GM12878 (cell line): ENCODE measurements around the gene PPP1R9B. TPM values are rescaled to one million over a fixed set of nuclear protein-coding genes. Genes with fewer than 3 reads are reported as not detected.

Experiments
- ATAC-seq: fragments of 200-7000 bp; cut with Tn5 transposase; 3 replicates; pipeline ENCODE4 v1.9.1; 2020; ENCODE audit warnings: mild to moderate bottlenecking, moderate library complexity
- BruUV-seq: library from RNA; stranded (reverse); fragments of 400-500 nt; replicated peaks from 2 replicates; lab custom pipeline; 2021; lab: Mats Ljungman, UMichigan
- CTCF ChIA-PET: fragments of 300-600 bp; sonication (Branson Sonifier 250); formaldehyde crosslinking; extraction: SDS; loops from one replicate; lab custom pipeline; 2021; ENCODE audit warnings: inconsistent platforms; lab: Yijun Ruan, JAX
- POLR2A ChIA-PET: fragments of 350-600 bp; formaldehyde crosslinking; extraction: SDS; loops from one replicate; lab custom pipeline; 2021; ENCODE audit warnings: inconsistent platforms; lab: Charles Lee
- RAD21 ChIA-PET: fragments of 300-600 bp; sonication (Branson Sonifier 250); formaldehyde crosslinking; loops from one replicate; lab custom pipeline; 2023; ENCODE audit warnings: antibody characterized with exemption; ENCODE audit not compliant: unreplicated experiment; lab: Charles Lee
- SMC1A ChIA-PET: fragments of 300-600 bp; sonication (Branson Sonifier 250); formaldehyde crosslinking; loops from one replicate; lab custom pipeline; 2023; ENCODE audit not compliant: unreplicated experiment, uncharacterized antibody; lab: Charles Lee
- DNase-seq: peaks from one replicate; pipeline ENCODE4 v3.0.0-alpha.2; 2011; ENCODE audit warnings: low read depth, low spot score
- FAIRE-seq: peaks from 3 replicates; lab custom pipeline; 2011; peaks lifted over from hg19 to GRCh38; lab: Jason Lieb, UNC
- H2AFZ ChIP-seq: 2 replicates; pipeline ENCODE4 v1.6.0; 2011; ENCODE audit warnings: low read depth, low read length, control low read depth; ENCODE audit not compliant: control insufficient read depth
- H3K27ac ChIP-seq: 2 replicates; pipeline ENCODE4 v1.5.1; 2011; ENCODE audit warnings: control low read depth; ENCODE audit not compliant: control insufficient read depth, insufficient read depth
- H3K27me3 ChIP-seq, 2 experiments: replicated peaks in 1 of 2; 2 replicates each; pipeline versions ENCODE4 v1.6.0 to v1.6.1; 2011; ENCODE audit warnings: low read length in 1 of 2; ENCODE audit not compliant: control insufficient read depth in 2 of 2, insufficient read depth in 2 of 2
- H3K36me3 ChIP-seq, 2 experiments: 2 replicates each; pipeline ENCODE4 v1.5.1; 2011; ENCODE audit warnings: low read length in 1 of 2; ENCODE audit not compliant: control insufficient read depth in 2 of 2, insufficient read depth in 2 of 2
- H3K4me1 ChIP-seq: 2 replicates; pipeline ENCODE4 v1.6.1; 2011; ENCODE audit warnings: mild to moderate bottlenecking, low read length, moderate library complexity, mixed read lengths; ENCODE audit not compliant: control insufficient read depth, insufficient read depth
- H3K4me2 ChIP-seq: 2 replicates; pipeline ENCODE4 v1.6.0; 2011; ENCODE audit warnings: control low read depth; ENCODE audit not compliant: control insufficient read depth, insufficient read depth
- H3K4me3 ChIP-seq: fragments of 200-600 bp; sonication (generic); 2 replicates; pipeline ENCODE4 v1.5.1; 2016
- H3K79me2 ChIP-seq: 2 replicates; pipeline ENCODE4 v1.6.0; 2011; ENCODE audit warnings: low read length; ENCODE audit not compliant: control insufficient read depth, insufficient read depth
- H3K9ac ChIP-seq: 2 replicates; pipeline ENCODE4 v1.8.0; 2011; ENCODE audit warnings: low read length, control low read depth, mixed read lengths; ENCODE audit not compliant: control insufficient read depth, insufficient read depth
- H3K9me3 ChIP-seq: replicated peaks from 3 replicates; pipeline ENCODE4 v1.5.1; 2011; ENCODE audit warnings: mild to moderate bottlenecking, low read length; ENCODE audit not compliant: control insufficient read depth, insufficient read depth
- H4K20me1 ChIP-seq: 2 replicates; pipeline ENCODE4 v1.6.0; 2011; ENCODE audit not compliant: control insufficient read depth, insufficient read depth
- BMI1 ChIP-seq: fragments of 450-650 bp; IDR thresholded peaks from 2 replicates; pipeline ENCODE4 v1.6.1; 2016; ENCODE audit warnings: mild to moderate bottlenecking, moderate library complexity, borderline replicate concordance
- BRCA1 ChIP-seq: IDR thresholded peaks from 2 replicates; pipeline ENCODE4 v1.6.1; 2011; ENCODE audit warnings: low read depth, low read length, improper control_type of control experiment
- CBX3 ChIP-seq: fragments of 200-600 bp; sonication (generic); IDR thresholded peaks from 2 replicates; pipeline ENCODE4 v1.6.1; 2016; ENCODE audit warnings: low read depth, borderline replicate concordance
- CHD4 ChIP-seq: fragments of 200-600 bp; sonication (generic); IDR thresholded peaks from 2 replicates; pipeline ENCODE4 v1.6.1; 2016; ENCODE audit warnings: mild to moderate bottlenecking
- DPF2 ChIP-seq: fragments of 450-650 bp; IDR thresholded peaks from 2 replicates; pipeline ENCODE4 v1.6.1; 2017; ENCODE audit warnings: mild to moderate bottlenecking
- IKZF2 ChIP-seq, 2 experiments: fragments of 450-650 bp; IDR thresholded peaks; 2 replicates each; pipeline ENCODE4 v1.6.1; 2017; ENCODE audit warnings: mild to moderate bottlenecking in 2 of 2, moderate library complexity in 2 of 2
- KDM1A ChIP-seq: fragments of 200-600 bp; sonication (generic); IDR thresholded peaks from 2 replicates; pipeline ENCODE4 v1.6.1; 2016; ENCODE audit warnings: borderline replicate concordance
- MEF2B ChIP-seq: fragments of 450-650 bp; IDR thresholded peaks from 2 replicates; pipeline ENCODE4 v1.6.1; 2018; ENCODE audit warnings: mild to moderate bottlenecking, moderate library complexity; ENCODE audit not compliant: partially characterized antibody, poor library complexity, severe bottlenecking
- MTA2 ChIP-seq: fragments of 450-650 bp; IDR thresholded peaks from 2 replicates; pipeline ENCODE4 v1.6.1; 2016; ENCODE audit warnings: low read depth, mild to moderate bottlenecking, moderate library complexity
- SREBF1 ChIP-seq: IDR thresholded peaks from 2 replicates; pipeline ENCODE4 v1.6.1; 2012; ENCODE audit warnings: mild to moderate bottlenecking, low read length
- STAT1 ChIP-seq: fragments of 450-650 bp; conservative IDR thresholded peaks from 2 replicates; pipeline ENCODE4 v1.6.1; 2014; ENCODE audit warnings: antibody characterized with exemption, mild to moderate bottlenecking
- STAT3 ChIP-seq: IDR thresholded peaks from 2 replicates; pipeline ENCODE4 v1.6.1; 2011; ENCODE audit warnings: low read depth, low read length, improper control_type of control experiment
- TAF1 ChIP-seq: IDR thresholded peaks from 2 replicates; pipeline ENCODE4 v1.6.1; 2011; ENCODE audit warnings: mild to moderate bottlenecking, low read depth, low read length, borderline replicate concordance
- TCF12 ChIP-seq: IDR thresholded peaks from 2 replicates; pipeline ENCODE4 v1.6.1; 2011; ENCODE audit warnings: low read depth, mild to moderate bottlenecking, low read length
- WGBS: methylation state at CpG from one replicate; pipeline ENCODE4 v1.1.6; 2016; ENCODE audit warnings: low lambda C conversion rate; ENCODE audit not compliant: insufficient replicate concordance, insufficient coverage; ENCODE audit errors: missing lambda C conversion rate; 5-methylcytosine and 5-hydroxymethylcytosine counted together
- in situ Hi-C: fragments of 300-500 bp; cut with MboI; formaldehyde crosslinking; loops from 9 replicates; pipeline ENCODE4 v1.14.3; 2018; ENCODE audit warnings: mixed read lengths
- intact Hi-C: fragments of 100-400 bp; cut with micrococcal nuclease; formaldehyde crosslinking; loops from one replicate; pipeline ENCODE4 v1.14.2; 2022; ENCODE audit not compliant: unreplicated experiment
- polyA plus RNA-seq, 11 experiments: library from polyadenylated mRNA; depleted of rRNA in 4 of 11; unstranded in 6 of 11; stranded (reverse) in 5 of 11; fragments of >200 nt; fragmentation: Nextera tagmentation in 4 of 11; fragmentation: Illumina TruSeq in 1 of 11; extraction: Ambion mirVana in 4 of 11; extraction: Trizol in 1 of 11; gene quantifications; 1 replicate in 1 of 11; 2 replicates in 10 of 11; pipeline versions ENCODE4 v1.2.1 to v1.2.3, GENCODE V29; 2011 to 2016; ENCODE audit warnings: inconsistent platforms in 2 of 11, missing spikeins in 2 of 11, low read depth in 1 of 11
- total RNA-seq, 4 experiments: library from RNA; depleted of rRNA in 3 of 4; stranded (reverse); fragments of >200 nt in 3 of 4; fragmentation: Illumina TruSeq in 1 of 4; extraction: Trizol in 1 of 4; gene quantifications; 2 replicates each; pipeline versions ENCODE4 v1.2.1 to v1.2.3, GENCODE V29; 2013 to 2021
- TF ChIP-seq, protein P1 (sequence below): IDR thresholded peaks from 2 replicates; pipeline ENCODE4 v1.6.1; 2011; ENCODE audit warnings: low read depth, mild to moderate bottlenecking, low read length, moderate library complexity, borderline replicate concordance; ENCODE audit errors: extremely low read depth
- TF ChIP-seq, protein P2 (sequence below): fragments of 450-650 bp; IDR thresholded peaks from 2 replicates; pipeline ENCODE4 v1.6.1; 2016; ENCODE audit warnings: mild to moderate bottlenecking
- TF ChIP-seq, protein P3 (sequence below): fragments of 450-650 bp; IDR thresholded peaks from 2 replicates; pipeline ENCODE4 v1.6.1; 2014; ENCODE audit warnings: mild to moderate bottlenecking

The PPP1R9B gene
- total and polyA plus RNA-seq, 10 of the 15 experiments (the other 5 are each of a cell fraction or from before 2014, with no cell fraction given): 0.20 to 107 (median 37.5) TPM

DNA sequence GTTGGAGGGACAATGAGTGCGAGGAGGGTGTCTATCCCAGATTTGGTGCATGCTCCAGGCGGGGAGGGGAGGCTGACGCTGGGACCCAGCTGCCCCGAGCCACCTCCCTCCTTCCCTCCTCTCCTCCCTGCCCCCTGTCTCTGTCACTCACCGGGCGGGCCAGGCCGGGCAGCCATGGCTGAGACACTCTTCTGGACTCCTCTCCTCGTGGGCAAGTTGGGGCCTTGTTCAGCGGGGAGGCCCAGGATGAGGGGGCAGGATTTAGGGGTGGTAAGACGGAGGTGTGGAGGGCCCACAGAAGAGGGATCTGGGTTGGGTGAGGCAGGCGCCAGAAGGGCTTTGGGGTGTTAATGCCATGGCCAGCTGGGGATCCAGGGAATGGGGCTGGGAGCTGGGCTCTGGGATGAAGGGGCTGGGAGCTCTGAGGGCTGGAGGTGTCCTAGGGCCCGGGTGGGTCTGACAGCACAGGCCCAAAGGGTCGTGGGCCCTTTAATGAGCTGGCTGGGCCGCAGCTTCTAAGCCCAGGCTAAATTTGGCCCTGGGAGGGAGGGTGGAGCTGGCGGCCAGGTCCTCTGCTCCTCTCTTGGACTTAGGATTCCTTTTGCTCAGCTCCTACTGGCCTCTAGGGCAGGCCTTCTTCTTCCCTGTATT, 15.5 kb upstream of the PPP1R9B start, which contains the start of gene SGCA:
Gene SGCA, plus strand, starts transcription at position 139 of the 651 bp plus-strand sequence. Its CDS starts 36 bp downstream, at position 175.
- Histone ChIP-seq H3K79me2 (no peaks in the 10 kb centered on the region), H3K4me1 (peaks cover 30% of the 10 kb centered on the region), H3K27me3 (no peaks in the 10 kb centered on the region), H3K27ac (no peak within 1 kb of the TSS), H4K20me1 (no peaks in the 10 kb centered on the region), H3K9ac (no peak within 1 kb of the TSS), H3K4me3 (no peak within 1 kb of the TSS), H2AFZ (no peak within 1 kb of the TSS), H3K9me3 (no peaks in the 10 kb centered on the region), H3K36me3 (no peaks in the 10 kb centered on the region), H3K4me2 (no peak within 1 kb of the TSS)
- ChIA-PET CTCF (interaction anchor here (0.7 to 17.0 kb wide), 11 partner anchors 13 to 167 kb away, joined by 3 to 514 read pairs (median 5); partner anchors contain the start of gene PDK2), RAD21 (interaction anchor here (0.8 to 2.8 kb wide), 6 partner anchors 14 to 47 kb away, joined by 3 to 24 read pairs (median 4); partner anchors contain the start of gene PPP1R9B), POLR2A (interaction anchor here (0.5 to 2.8 kb wide), 7 partner anchors 14 to 71 kb away, joined by 3 to 18 read pairs (median 3); partner anchors contain the start of genes PDK2 and PPP1R9B), SMC1A (interaction anchor here (0.8 to 2.9 kb wide), 5 partner anchors 14 to 165 kb away, joined by 3 to 22 read pairs (median 8); no protein-coding TSS in a partner anchor)
- in situ Hi-C loops (no loop called here), intact Hi-C loops (no loop called here)
- DNase-seq (no peak), FAIRE-seq (no peak), ATAC-seq (no peak)
- 28% methylated on average over 12 of the region's 15 CpGs for WGBS
- TF ChIP-seq DPF2 (no peak), IKZF2 (IDR thresholded peaks at IDR 0.05) (no peak), CBX3 (no peak), MEF2B (no peak), TAF1 (no peak), KDM1A (no peak), CHD4 (no peak), MTA2 (no peak), BRCA1 (no peak), SREBF1 (no peak), TCF12 (no peak), BMI1 (no peak), STAT1 (no peak), STAT3 (no peak)
- TF ChIP-seq, protein P1, sequence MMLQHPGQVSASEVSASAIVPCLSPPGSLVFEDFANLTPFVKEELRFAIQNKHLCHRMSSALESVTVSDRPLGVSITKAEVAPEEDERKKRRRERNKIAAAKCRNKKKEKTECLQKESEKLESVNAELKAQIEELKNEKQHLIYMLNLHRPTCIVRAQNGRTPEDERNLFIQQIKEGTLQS: no peak
- TF ChIP-seq, protein P2, sequence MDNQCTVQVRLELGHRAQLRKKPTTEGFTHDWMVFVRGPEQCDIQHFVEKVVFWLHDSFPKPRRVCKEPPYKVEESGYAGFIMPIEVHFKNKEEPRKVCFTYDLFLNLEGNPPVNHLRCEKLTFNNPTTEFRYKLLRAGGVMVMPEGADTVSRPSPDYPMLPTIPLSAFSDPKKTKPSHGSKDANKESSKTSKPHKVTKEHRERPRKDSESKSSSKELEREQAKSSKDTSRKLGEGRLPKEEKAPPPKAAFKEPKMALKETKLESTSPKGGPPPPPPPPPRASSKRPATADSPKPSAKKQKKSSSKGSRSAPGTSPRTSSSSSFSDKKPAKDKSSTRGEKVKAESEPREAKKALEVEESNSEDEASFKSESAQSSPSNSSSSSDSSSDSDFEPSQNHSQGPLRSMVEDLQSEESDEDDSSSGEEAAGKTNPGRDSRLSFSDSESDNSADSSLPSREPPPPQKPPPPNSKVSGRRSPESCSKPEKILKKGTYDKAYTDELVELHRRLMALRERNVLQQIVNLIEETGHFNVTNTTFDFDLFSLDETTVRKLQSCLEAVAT: no peak
- TF ChIP-seq, protein P3, sequence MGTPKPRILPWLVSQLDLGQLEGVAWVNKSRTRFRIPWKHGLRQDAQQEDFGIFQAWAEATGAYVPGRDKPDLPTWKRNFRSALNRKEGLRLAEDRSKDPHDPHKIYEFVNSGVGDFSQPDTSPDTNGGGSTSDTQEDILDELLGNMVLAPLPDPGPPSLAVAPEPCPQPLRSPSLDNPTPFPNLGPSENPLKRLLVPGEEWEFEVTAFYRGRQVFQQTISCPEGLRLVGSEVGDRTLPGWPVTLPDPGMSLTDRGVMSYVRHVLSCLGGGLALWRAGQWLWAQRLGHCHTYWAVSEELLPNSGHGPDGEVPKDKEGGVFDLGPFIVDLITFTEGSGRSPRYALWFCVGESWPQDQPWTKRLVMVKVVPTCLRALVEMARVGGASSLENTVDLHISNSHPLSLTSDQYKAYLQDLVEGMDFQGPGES: no peak
- no TSS peak for BruUV-seq
